ENCODE measurements around the gene INTS11. TPM values are rescaled to one million over a fixed set of nuclear protein-coding genes. Genes with fewer than 3 reads are reported as not detected.
A peak's percentile ranks its signal among the peaks of the same experiment; 100 is the strongest.

The INTS11 gene
- total and polyA plus RNA-seq, 8 donors: 59.5 to 520 (median 143) TPM

- peaks cover 23 to 68% (median 62%) of the 10 kb centered on the region in 4 donors for H3K36me3 ChIP-seq
- H3K4me1 ChIP-seq: peaks cover 27 to 48% (median 40%) of the 10 kb centered on the region in 4 donors
- no peak overlapping the region for H3K4me3 ChIP-seq
- no peaks in the 10 kb centered on the region for H3K27me3 ChIP-seq
- no peak overlapping the region for H3K27ac ChIP-seq
- intact Hi-C loops (cut with DNase I; ENCODE audit: low total_unique reads): no loop called here
- no peaks in the 10 kb centered on the region for H3K9me3 ChIP-seq
- TF ChIP-seq EP300 (IDR thresholded peaks at IDR 0.05): no peak
- no peak for TF ChIP-seq POLR2A (IDR thresholded peaks at IDR 0.05)
- TF ChIP-seq, protein P1, sequence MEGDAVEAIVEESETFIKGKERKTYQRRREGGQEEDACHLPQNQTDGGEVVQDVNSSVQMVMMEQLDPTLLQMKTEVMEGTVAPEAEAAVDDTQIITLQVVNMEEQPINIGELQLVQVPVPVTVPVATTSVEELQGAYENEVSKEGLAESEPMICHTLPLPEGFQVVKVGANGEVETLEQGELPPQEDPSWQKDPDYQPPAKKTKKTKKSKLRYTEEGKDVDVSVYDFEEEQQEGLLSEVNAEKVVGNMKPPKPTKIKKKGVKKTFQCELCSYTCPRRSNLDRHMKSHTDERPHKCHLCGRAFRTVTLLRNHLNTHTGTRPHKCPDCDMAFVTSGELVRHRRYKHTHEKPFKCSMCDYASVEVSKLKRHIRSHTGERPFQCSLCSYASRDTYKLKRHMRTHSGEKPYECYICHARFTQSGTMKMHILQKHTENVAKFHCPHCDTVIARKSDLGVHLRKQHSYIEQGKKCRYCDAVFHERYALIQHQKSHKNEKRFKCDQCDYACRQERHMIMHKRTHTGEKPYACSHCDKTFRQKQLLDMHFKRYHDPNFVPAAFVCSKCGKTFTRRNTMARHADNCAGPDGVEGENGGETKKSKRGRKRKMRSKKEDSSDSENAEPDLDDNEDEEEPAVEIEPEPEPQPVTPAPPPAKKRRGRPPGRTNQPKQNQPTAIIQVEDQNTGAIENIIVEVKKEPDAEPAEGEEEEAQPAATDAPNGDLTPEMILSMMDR (IDR thresholded peaks at IDR 0.05): no peak
- no peak for TF ChIP-seq POLR2AphosphoS5 (IDR thresholded peaks at IDR 0.05)
- no peak for DNase-seq
- WGBS, 5 donors: 93 to 97% (median 94%) methylated on average over 13 of the region's 13 CpGs
Measured at GRCh38 chr1:1268284-1268682, 56.2 kb downstream of the INTS11 start.

- no peak overlapping the region for H3K4me3 ChIP-seq
- peaks cover 23 to 44% (median 36%) of the 10 kb centered on the region in 4 donors for H3K4me1 ChIP-seq
- no peak overlapping the region for H3K27ac ChIP-seq
- H3K27me3 ChIP-seq: no peaks in the 10 kb centered on the region
- WGBS, 5 donors: 91 to 96% (median 95%) methylated on average over 39 of the region's 39 CpGs
- TF ChIP-seq EP300 (IDR thresholded peaks at IDR 0.05) (no peak), POLR2A (IDR thresholded peaks at IDR 0.05) (no peak), POLR2AphosphoS5 (IDR thresholded peaks at IDR 0.05) (no peak)
- TF ChIP-seq, protein P1 (IDR thresholded peaks at IDR 0.05): no peak
- DNase-seq: no peak
- intact Hi-C loops (cut with DNase I; ENCODE audit: low total_unique reads): no loop called here
- peaks cover 29 to 74% (median 68%) of the 10 kb centered on the region in 4 donors for H3K36me3 ChIP-seq
- no peaks in the 10 kb centered on the region for H3K9me3 ChIP-seq
Measured at GRCh38 chr1:1267488-1268283, 56.8 kb downstream of the INTS11 start.

DNA sequence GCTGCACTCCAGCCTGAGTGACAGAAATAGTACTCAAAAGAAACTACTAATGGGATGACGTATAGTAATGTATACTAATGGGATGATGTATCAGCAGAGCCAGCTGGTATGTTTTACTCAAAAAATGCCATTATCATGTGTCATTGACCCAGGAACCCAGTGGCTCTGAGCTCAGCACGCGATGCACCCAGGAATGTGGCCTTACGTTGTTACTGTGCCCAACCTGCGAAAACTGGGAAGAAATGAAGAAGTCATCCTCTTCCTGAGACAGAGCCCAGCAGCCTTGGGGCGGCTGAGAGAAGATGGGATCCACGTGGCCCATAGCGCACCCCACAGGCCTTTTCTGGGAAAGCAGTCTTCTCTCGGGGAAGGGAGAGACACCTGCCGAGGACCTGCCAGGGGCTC, 59.6 kb downstream of the INTS11 start:
- TF ChIP-seq POLR2AphosphoS5 (IDR thresholded peaks at IDR 0.05) (peak in 1 of 3 donors; percentile 3), POLR2A (IDR thresholded peaks at IDR 0.05) (no peak)
- no peaks in the 10 kb centered on the region for H3K9me3 ChIP-seq
- peaks cover 47 to 96% (median 88%) of the 10 kb centered on the region in 4 donors for H3K36me3 ChIP-seq
- H3K27ac ChIP-seq: peak overlapping the region in 2 of 5 donors; percentile 37 to 48
- DNase-seq: no peak
- H3K4me3 ChIP-seq: no peak overlapping the region
- intact Hi-C loops (cut with DNase I; ENCODE audit: low total_unique reads): no loop called here
- no peaks in the 10 kb centered on the region for H3K27me3 ChIP-seq
- H3K4me1 ChIP-seq: peaks cover 0 to 16% (median 8%) of the 10 kb centered on the region in 4 donors
- WGBS, 5 donors: 77 to 82% (median 81%) methylated on average over 9 to 10 of the region's 10 CpGs

- H3K27ac ChIP-seq: peak overlapping the region in 1 of 5 donors; percentile 37
- no peaks in the 10 kb centered on the region for H3K27me3 ChIP-seq
- intact Hi-C loops (cut with DNase I; ENCODE audit: low total_unique reads): no loop called here
- 87 to 91% (median 89%) methylated on average over 9 of the region's 9 CpGs for WGBS, 5 donors
- H3K36me3 ChIP-seq: peaks cover 54 to 99% (median 96%) of the 10 kb centered on the region in 4 donors
- H3K9me3 ChIP-seq: no peaks in the 10 kb centered on the region
- H3K4me1 ChIP-seq: peaks cover 0 to 17% (median 5%) of the 10 kb centered on the region in 4 donors
- no peak overlapping the region for H3K4me3 ChIP-seq
- no peak for DNase-seq
- no peak for TF ChIP-seq POLR2AphosphoS5 (IDR thresholded peaks at IDR 0.05)
Measured at GRCh38 chr1:1264026-1264425, 60.4 kb downstream of the INTS11 start.

- intact Hi-C loops (cut with DNase I; ENCODE audit: low total_unique reads): no loop called here
- TF ChIP-seq, protein P1 (IDR thresholded peaks at IDR 0.05): no peak
- TF ChIP-seq POLR2A (IDR thresholded peaks at IDR 0.05) (no peak), POLR2AphosphoS5 (IDR thresholded peaks at IDR 0.05) (no peak), EP300 (IDR thresholded peaks at IDR 0.05) (no peak)
- Histone ChIP-seq H3K27me3 (no peaks in the 10 kb centered on the region), H3K4me1 (peaks cover 0 to 24% (median 8%) of the 10 kb centered on the region in 4 donors), H3K9me3 (no peaks in the 10 kb centered on the region), H3K27ac (no peak overlapping the region), H3K36me3 (peaks cover 58 to 98% (median 96%) of the 10 kb centered on the region in 4 donors), H3K4me3 (no peak overlapping the region)
- 92 to 95% (median 93%) methylated on average over 8 of the region's 8 CpGs for WGBS, 5 donors
- DNase-seq: no peak
Measured at GRCh38 chr1:1262758-1263157, 61.7 kb downstream of the INTS11 start.

Data from stomach (tissue), 9 donors.